Ishikawa (cell line): ENCODE results near the gene CBX6.

Experiments used
- CEBPB ChIP-seq: IDR thresholded peaks from 2 replicates; pipeline ENCODE4 v1.6.1; 2012
- CREB1 ChIP-seq: IDR thresholded peaks from 2 replicates; pipeline ENCODE4 v1.6.1; 2012; ENCODE audit warnings: low read depth
- EGR1 ChIP-seq: IDR thresholded peaks from 2 replicates; pipeline ENCODE4 v1.6.1; 2012
- EP300 ChIP-seq: IDR thresholded peaks from 2 replicates; pipeline ENCODE4 v1.6.1; 2012; ENCODE audit warnings: borderline replicate concordance
- FOXM1 ChIP-seq: IDR thresholded peaks from 2 replicates; pipeline ENCODE4 v1.6.1; 2012; ENCODE audit warnings: low read depth, borderline replicate concordance
- MAX ChIP-seq: IDR thresholded peaks from 2 replicates; pipeline ENCODE4 v1.6.1; 2012
- NFIC ChIP-seq: IDR thresholded peaks from 2 replicates; pipeline ENCODE4 v1.6.1; 2012
- RAD21 ChIP-seq: IDR thresholded peaks from 2 replicates; pipeline ENCODE4 v1.6.1; 2012; ENCODE audit warnings: low read depth
- TAF1 ChIP-seq: IDR thresholded peaks from 2 replicates; pipeline ENCODE4 v1.6.1; 2012; ENCODE audit warnings: low read depth, mild to moderate bottlenecking
- TCF12 ChIP-seq: IDR thresholded peaks from 2 replicates; pipeline ENCODE4 v1.6.1; 2012; ENCODE audit warnings: low read depth
- TEAD4 ChIP-seq: IDR thresholded peaks from 2 replicates; pipeline ENCODE4 v1.6.1; 2012
- USF1 ChIP-seq: IDR thresholded peaks from 2 replicates; pipeline ENCODE4 v1.6.1; 2012
- YY1 ChIP-seq: IDR thresholded peaks from 2 replicates; pipeline ENCODE4 v1.6.1; 2012; ENCODE audit warnings: low read depth
- ZBTB7A ChIP-seq: IDR thresholded peaks from 2 replicates; pipeline ENCODE4 v1.6.1; 2012; ENCODE audit warnings: low read depth
- TF ChIP-seq, protein P1 (sequence below): IDR thresholded peaks from 2 replicates; pipeline ENCODE4 v1.6.1; 2012; ENCODE audit warnings: low read depth, mild to moderate bottlenecking

Gene CBX6

GRCh38 chr22:38843657-38844314 is 28.2 kb downstream of the CBX6 start, which contains the start of gene NPTXR:
Gene NPTXR (minus strand): TSS chr22:38844028.
- TF ChIP-seq NFIC (peak; percentile 46; the same call in 1 of the 2 replicates), MAX (no peak)

DNA sequence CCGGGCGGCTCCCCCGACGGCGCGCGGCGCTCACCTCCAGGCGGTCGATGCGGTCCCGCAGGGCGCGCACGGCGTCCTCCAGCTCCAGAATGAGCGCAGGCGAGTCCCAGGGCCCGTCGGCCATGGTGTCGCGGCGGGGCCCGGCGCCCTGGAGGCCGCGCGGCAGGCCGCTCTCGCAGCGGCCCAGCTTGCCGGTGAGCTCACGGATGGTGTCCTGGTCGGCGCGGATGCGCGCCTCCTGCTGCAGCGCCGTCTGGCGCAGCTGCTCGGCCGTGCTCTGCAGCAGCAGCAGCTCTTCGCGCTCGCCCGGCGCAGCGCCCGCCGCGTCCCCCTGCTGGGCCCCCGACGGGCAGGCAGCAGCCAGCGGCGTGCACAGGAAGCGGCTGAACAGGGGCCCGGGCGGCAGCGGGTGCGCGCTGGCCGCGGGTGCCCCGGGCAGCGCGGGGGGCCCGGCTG is 28.8 kb downstream of the CBX6 start:
- no peak for TF ChIP-seq CEBPB
- no peak for TF ChIP-seq NFIC
- no peak for TF ChIP-seq USF1
- TF ChIP-seq TEAD4: peak; percentile 2; the same call in 1 of the 2 replicates
- TF ChIP-seq YY1: no peak
- TF ChIP-seq ZBTB7A: no peak
- no peak for TF ChIP-seq EGR1
- TF ChIP-seq, protein P1, sequence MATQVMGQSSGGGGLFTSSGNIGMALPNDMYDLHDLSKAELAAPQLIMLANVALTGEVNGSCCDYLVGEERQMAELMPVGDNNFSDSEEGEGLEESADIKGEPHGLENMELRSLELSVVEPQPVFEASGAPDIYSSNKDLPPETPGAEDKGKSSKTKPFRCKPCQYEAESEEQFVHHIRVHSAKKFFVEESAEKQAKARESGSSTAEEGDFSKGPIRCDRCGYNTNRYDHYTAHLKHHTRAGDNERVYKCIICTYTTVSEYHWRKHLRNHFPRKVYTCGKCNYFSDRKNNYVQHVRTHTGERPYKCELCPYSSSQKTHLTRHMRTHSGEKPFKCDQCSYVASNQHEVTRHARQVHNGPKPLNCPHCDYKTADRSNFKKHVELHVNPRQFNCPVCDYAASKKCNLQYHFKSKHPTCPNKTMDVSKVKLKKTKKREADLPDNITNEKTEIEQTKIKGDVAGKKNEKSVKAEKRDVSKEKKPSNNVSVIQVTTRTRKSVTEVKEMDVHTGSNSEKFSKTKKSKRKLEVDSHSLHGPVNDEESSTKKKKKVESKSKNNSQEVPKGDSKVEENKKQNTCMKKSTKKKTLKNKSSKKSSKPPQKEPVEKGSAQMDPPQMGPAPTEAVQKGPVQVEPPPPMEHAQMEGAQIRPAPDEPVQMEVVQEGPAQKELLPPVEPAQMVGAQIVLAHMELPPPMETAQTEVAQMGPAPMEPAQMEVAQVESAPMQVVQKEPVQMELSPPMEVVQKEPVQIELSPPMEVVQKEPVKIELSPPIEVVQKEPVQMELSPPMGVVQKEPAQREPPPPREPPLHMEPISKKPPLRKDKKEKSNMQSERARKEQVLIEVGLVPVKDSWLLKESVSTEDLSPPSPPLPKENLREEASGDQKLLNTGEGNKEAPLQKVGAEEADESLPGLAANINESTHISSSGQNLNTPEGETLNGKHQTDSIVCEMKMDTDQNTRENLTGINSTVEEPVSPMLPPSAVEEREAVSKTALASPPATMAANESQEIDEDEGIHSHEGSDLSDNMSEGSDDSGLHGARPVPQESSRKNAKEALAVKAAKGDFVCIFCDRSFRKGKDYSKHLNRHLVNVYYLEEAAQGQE: no peak
- TF ChIP-seq EP300: no peak

DNA sequence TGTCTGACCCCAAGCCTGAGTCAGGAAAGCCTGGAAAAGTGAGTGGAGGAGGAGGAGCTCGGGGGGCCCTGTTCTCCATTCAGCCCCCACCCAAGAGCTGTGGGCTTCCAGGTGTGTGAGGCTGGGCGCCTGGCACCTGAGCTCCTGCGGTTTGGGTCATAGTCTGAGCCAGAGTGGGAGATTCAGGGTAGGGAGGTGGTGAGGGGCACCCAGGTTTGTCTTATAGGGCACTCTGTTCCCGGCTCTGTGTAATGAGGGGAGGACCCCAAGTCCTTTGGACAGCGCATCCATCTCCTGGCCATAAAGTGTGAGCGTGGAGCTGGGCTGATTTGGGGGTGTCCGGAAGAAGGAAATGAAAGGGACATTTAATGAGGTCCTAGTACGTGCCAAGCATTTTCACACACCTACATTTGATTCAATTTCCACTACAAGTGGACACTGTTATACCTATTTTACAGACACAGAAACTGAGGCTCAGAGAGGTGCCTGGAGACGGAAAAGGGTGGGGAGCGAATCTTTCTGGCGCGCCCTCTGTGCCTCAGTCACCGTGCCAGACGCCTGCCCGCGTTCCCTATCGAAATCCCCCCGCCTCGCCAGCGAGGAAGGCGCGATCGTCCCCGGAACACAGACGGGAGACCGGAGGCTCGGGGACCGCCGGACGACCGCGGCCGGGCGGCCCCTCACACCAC is 29.4 kb downstream of the CBX6 start:
- no peak for TF ChIP-seq EP300
- TF ChIP-seq RAD21: no peak
- TF ChIP-seq FOXM1: no peak
- TF ChIP-seq ZBTB7A: no peak
- TF ChIP-seq, protein P1: no peak
- no peak for TF ChIP-seq EGR1
- TF ChIP-seq TAF1: no peak
- no peak for TF ChIP-seq TEAD4
- no peak for TF ChIP-seq NFIC
- no peak for TF ChIP-seq USF1
- no peak for TF ChIP-seq TCF12

DNA sequence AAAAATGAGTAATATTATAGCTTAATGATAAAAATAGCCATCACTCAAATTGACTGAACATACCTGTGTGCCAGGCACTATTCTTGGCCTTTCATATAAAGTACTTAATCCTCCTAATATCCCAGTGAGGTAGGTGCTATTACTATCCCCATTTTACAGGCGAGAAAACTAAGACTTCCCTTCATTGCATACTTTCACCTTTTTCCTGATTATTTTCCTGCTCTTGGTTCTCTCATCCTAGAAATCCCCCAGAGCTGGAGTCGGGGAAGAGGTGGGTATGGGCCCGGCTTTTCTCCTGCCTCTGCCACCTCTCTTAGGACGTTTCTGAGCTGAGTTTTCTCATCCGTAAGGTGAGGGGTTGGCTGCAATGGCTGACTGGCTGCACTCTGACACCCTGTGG is 30.4 kb downstream of the CBX6 start:
- TF ChIP-seq CREB1: no peak
- no peak for TF ChIP-seq EGR1

GRCh38 chr22:38841211-38841610 is 30.8 kb downstream of the CBX6 start:
- TF ChIP-seq NFIC (peak; percentile 49), TAF1 (no peak)

DNA sequence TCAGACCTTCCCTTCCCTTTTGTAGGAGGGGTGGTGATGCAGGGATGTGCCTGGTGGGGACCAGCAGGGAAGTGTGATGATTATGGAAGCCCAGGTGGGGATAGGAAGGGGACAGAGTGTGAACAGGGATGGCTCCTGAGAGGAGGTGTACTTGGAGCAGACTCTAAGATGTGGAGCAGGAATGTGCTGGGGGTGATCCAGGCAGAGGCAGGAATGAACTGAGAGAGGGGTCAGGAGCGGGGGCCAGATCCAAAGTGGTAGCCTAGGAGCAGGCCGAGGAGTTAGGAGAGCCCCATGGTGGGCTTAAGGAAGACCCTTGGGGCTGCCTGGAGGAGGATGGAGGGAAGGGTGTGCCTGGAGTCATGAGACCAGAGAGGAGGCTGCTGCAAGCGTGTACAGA is 31.9 kb downstream of the CBX6 start:
- TF ChIP-seq, protein P1: no peak
- no peak for TF ChIP-seq NFIC
- TF ChIP-seq USF1: no peak
- TF ChIP-seq EGR1: no peak
- TF ChIP-seq MAX: no peak
